ENCODE measurements around the gene NPR3. TPM values are rescaled to one million over a fixed set of nuclear protein-coding genes. Genes with fewer than 3 reads are reported as not detected.

Gene NPR3
- 15.4 to 19.6 TPM (median 16.7 TPM) in 5 replicates for total RNA-seq (2022; extraction: Qiagen RNA extraction)

GRCh38 chr5:32710550-32711361 is at the start of gene NPR3:
NPR3 (plus strand) TSS chr5:32711321; CDS start chr5:32711777, 456 bp downstream.

Other genes with a start within 250 kb of the NPR3 start
- gene SUB1, start 125.8 kb upstream of the NPR3 start, total RNA-seq (2022; extraction: Qiagen RNA extraction), result 211 to 273 TPM (median 261 TPM) in 5 replicates

Data from A549 treated with Mapracorat at 1 μM for 4 hours (cell line).